Lung (tissue), 12 donors: ENCODE results near the gene TULP4. TPM values are rescaled to one million over a fixed set of nuclear protein-coding genes. Genes with fewer than 3 reads are reported as not detected.
A peak's percentile ranks its signal among the peaks of the same experiment; 100 is the strongest.

Source experiments
- ATAC-seq: fragments of 200-7000 bp; cut with Tn5 transposase; one replicate; pipeline ENCODE4 v1.9.1; 2020; ENCODE audit warnings: moderate number of reproducible peaks; ENCODE audit not compliant: insufficient read depth, low FRiP score
- DNase-seq, 3 donors: peaks; one replicate each; pipeline ENCODE4 v3.0.0-alpha.2; 2013 to 2017
- H3K27ac ChIP-seq, 2 donors: one replicate each; pipeline ENCODE4 v1.5.1; 2013; ENCODE audit warnings: mild to moderate bottlenecking in 2 of 2, moderate library complexity in 2 of 2, control low read depth in 1 of 2, inconsistent platforms in 1 of 2, low read depth in 1 of 2, low read length in 1 of 2
- H3K27me3 ChIP-seq, 3 donors: one replicate each; pipeline ENCODE4 v1.5.1; 2013; ENCODE audit warnings: low read length in 2 of 3; ENCODE audit not compliant: control insufficient read depth in 3 of 3, insufficient read depth in 3 of 3
- H3K36me3 ChIP-seq, 4 donors: one replicate each; pipeline ENCODE4 v1.5.1; 2013; ENCODE audit warnings: low read length in 4 of 4, mild to moderate bottlenecking in 1 of 4, moderate library complexity in 1 of 4; ENCODE audit not compliant: control insufficient read depth in 4 of 4, insufficient read depth in 4 of 4
- H3K4me1 ChIP-seq, 5 donors: one replicate each; pipeline ENCODE4 v1.5.1; 2013; ENCODE audit warnings: low read length in 5 of 5, mild to moderate bottlenecking in 2 of 5, moderate library complexity in 1 of 5; ENCODE audit not compliant: control insufficient read depth in 5 of 5, insufficient read depth in 5 of 5
- H3K4me3 ChIP-seq: one replicate; pipeline ENCODE4 v1.5.1; 2013; ENCODE audit warnings: mild to moderate bottlenecking, control low read depth, moderate library complexity
- H3K9ac ChIP-seq, 2 donors: one replicate each; pipeline ENCODE4 v1.5.1; 2013; ENCODE audit warnings: low read length in 2 of 2, control low read depth in 1 of 2; ENCODE audit not compliant: insufficient read depth in 1 of 2
- H3K9me3 ChIP-seq, 4 donors: one replicate each; pipeline ENCODE4 v1.5.1; 2013; ENCODE audit warnings: low read length in 3 of 4, mild to moderate bottlenecking in 1 of 4, moderate library complexity in 1 of 4; ENCODE audit not compliant: control insufficient read depth in 4 of 4, insufficient read depth in 3 of 4
- CTCF ChIP-seq: IDR thresholded peaks from 2 replicates; pipeline ENCODE4 v1.5.1; 2012; ENCODE audit warnings: mild to moderate bottlenecking; ENCODE audit errors: control extremely low read depth, extremely low read depth
- WGBS, 2 donors: extraction: QIAGEN DNeasy Blood & Tissue Kit; methylation state at CpG; one replicate each; pipeline ENCODE4 v1.1.7; 2013; 5-methylcytosine and 5-hydroxymethylcytosine counted together
- polyA plus RNA-seq, 2 donors: library from polyadenylated mRNA; stranded (reverse); fragments of 200-250 nt; gene quantifications; one replicate each; pipeline ENCODE4 v1.2.1, GENCODE V29; 2013
- total RNA-seq, 2 donors: library from RNA; depleted of rRNA in 1 of 2; stranded (reverse); fragments of >200 nt in 1 of 2; gene quantifications; one replicate each; pipeline ENCODE4 v1.2.1, GENCODE V29; 2014 to 2021
- donor health status: control.
- donor health status: control.
- donor health status: Bipolar disorder and iron deficiency.
- donor health status: healthy.
- donor health status: DM: yes; HTN: yes; CAD: no.

TULP4 gene
- total and polyA plus RNA-seq, 4 donors, result 4.5 to 147 (median 39.2) TPM

GRCh38 chr6:158410784-158411183 is 98.5 kb downstream of the TULP4 start:
- H3K4me1 ChIP-seq, result peaks cover 4 to 30% (median 15%) of the 10 kb centered on the region in 5 donors
- no peak for TF ChIP-seq CTCF
- no peaks in the 10 kb centered on the region for H3K9me3 ChIP-seq
- WGBS, 2 donors, result 69 to 78% methylated on average over 8 of the region's 8 CpGs
- H3K27ac ChIP-seq, result no peak overlapping the region
- H3K4me3 ChIP-seq, result no peak overlapping the region
- ATAC-seq (no peak), DNase-seq (peak in 1 of 3 donors; percentile 45)
- peaks cover 0 to 6% (median 6%) of the 10 kb centered on the region in 4 donors for H3K36me3 ChIP-seq
- no peaks in the 10 kb centered on the region for H3K27me3 ChIP-seq
- no peak overlapping the region for H3K9ac ChIP-seq

GRCh38 chr6:158411998-158412397 is 99.7 kb downstream of the TULP4 start:
- ATAC-seq (no peak), DNase-seq (no peak)
- no peak overlapping the region for H3K27ac ChIP-seq
- TF ChIP-seq CTCF, result no peak
- peaks cover 5 to 9% (median 6%) of the 10 kb centered on the region in 4 donors for H3K36me3 ChIP-seq
- H3K9me3 ChIP-seq, result no peaks in the 10 kb centered on the region
- peaks cover 4 to 32% (median 15%) of the 10 kb centered on the region in 5 donors for H3K4me1 ChIP-seq
- no peak overlapping the region for H3K9ac ChIP-seq
- WGBS, 2 donors, result 94 to 97% methylated on average over 4 of the region's 4 CpGs
- H3K4me3 ChIP-seq, result no peak overlapping the region
- no peaks in the 10 kb centered on the region for H3K27me3 ChIP-seq

- TF ChIP-seq CTCF, result no peak
- no peaks in the 10 kb centered on the region for H3K27me3 ChIP-seq
- H3K36me3 ChIP-seq, result peaks cover 6 to 9% (median 7%) of the 10 kb centered on the region in 4 donors
- no peak overlapping the region for H3K27ac ChIP-seq
- H3K4me1 ChIP-seq, result peaks cover 4 to 30% (median 11%) of the 10 kb centered on the region in 5 donors
- no peak overlapping the region for H3K4me3 ChIP-seq
- no peaks in the 10 kb centered on the region for H3K9me3 ChIP-seq
- H3K9ac ChIP-seq, result no peak overlapping the region
- WGBS, 2 donors, result 95 to 96% methylated on average over 16 of the region's 16 CpGs
- no peak for ATAC-seq
- DNase-seq, result no peak
Observed at GRCh38 chr6:158413028-158413427, 100.8 kb downstream of the TULP4 start.
